HG03139 (cell line): ENCODE results near the gene HGS.

Source experiments
- ATAC-seq: cut with Tn5 transposase; IDR thresholded peaks from one replicate; pipeline ENCODE4 v1.9.1; 2021; ENCODE audit not compliant: unreplicated experiment

HGS gene

DNA sequence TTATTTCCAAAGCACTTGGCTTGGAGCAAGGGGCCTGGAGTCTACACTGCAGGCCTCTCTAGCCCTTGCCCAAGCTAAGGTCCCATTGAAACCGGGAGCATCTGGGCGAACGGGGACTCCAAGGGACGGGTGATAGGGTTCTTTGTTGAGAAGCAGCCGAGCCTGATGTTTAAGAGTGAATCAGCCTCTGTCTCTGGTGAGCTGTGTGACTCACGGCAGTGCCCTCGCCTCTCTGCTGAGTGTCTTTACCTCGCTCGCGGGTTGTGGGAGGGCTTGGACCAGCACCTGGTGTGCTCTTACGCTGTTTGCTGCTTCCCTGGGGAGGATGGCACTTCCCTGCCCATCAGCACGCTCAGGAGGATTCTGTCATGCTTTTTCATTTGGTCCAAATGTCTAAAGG, 1.3 kb downstream of the HGS start:
- no peak for ATAC-seq

- no peak for ATAC-seq
These were observed 2.8 kb downstream of the HGS start for GRCh38 chr17:81686614-81687013.

GRCh38 chr17:81687770-81688541, 4.1 kb downstream of the HGS start:
- no peak for ATAC-seq

DNA sequence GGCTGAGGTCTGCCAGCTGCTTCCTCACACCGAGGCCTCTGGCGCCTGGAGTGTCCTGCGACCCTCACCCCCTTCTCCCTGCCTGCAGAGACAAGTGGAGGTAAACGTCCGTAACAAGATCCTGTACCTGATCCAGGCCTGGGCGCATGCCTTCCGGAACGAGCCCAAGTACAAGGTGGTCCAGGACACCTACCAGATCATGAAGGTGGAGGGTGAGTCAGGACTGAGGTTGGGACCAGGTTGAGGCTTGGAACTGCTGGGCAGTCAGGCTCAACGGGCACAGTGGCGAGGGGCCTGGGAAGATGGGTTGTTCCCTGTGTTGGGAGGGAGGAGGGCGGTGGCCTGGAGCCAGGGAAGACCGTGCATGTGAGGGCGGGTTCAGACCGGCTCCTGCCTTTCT, 4.8 kb downstream of the HGS start:
- no peak for ATAC-seq

- ATAC-seq = no peak
These were observed 6.3 kb downstream of the HGS start for GRCh38 chr17:81690066-81690465.

DNA sequence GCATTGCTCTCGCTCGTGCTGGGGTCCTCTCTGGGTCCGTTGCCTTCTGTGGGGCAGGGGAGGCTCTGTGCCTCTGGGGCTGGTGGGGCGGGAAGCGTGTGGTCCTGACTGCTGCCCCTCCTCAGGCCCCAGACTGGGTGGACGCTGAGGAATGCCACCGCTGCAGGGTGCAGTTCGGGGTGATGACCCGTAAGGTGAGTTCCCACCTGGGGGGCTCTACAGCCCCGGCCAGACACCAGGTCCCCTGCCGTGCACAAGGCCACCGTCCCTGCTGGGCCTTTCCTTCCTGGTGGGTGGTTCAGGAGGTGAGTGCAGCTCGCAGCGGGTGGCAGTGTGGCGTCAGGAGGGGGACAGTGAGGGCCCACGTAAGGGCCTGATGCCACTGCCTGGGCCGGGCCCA, 6.7 kb downstream of the HGS start:
- no peak for ATAC-seq

GRCh38 chr17:81691196-81691595, 7.4 kb downstream of the HGS start:
- ATAC-seq = no peak

DNA sequence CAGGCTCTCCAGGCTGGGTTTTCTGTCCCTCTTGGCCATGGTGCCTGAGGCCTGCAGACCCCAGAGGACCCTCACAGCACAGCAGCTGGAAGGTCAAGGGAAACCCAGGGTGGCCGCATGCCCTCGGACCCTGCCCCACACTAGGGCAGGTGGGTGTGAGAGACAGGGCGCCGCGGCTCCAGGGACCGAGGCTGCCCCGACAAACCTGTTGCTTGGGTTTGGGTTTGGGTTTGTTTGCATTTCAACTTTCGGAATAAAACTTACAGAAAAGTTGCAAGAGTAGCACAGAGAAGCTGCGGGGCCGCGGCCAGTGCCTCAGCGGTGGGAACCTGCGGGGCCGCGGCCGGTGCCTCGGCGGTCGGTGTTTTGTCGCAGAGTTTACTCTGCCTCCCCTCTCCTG, 7.8 kb downstream of the HGS start:
- no peak for ATAC-seq

- ATAC-seq = no peak
These were observed 9.8 kb downstream of the HGS start for GRCh38 chr17:81693509-81694210.

DNA sequence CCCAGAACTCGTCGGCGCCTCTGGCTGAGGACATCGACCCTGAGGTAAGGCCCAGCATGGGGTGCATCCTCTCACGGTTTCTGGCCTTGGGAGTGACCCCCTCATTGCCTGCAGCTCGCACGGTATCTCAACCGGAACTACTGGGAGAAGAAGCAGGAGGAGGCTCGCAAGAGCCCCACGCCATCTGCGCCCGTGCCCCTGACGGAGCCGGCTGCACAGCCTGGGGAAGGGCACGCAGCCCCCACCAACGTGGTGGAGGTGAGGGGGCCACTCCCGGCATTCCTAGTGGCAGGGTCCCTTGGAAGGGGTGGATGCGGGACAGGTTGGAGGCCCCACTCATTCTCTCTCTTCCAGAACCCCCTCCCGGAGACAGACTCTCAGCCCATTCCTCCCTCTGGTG, 11.0 kb downstream of the HGS start:
- no peak for ATAC-seq

DNA sequence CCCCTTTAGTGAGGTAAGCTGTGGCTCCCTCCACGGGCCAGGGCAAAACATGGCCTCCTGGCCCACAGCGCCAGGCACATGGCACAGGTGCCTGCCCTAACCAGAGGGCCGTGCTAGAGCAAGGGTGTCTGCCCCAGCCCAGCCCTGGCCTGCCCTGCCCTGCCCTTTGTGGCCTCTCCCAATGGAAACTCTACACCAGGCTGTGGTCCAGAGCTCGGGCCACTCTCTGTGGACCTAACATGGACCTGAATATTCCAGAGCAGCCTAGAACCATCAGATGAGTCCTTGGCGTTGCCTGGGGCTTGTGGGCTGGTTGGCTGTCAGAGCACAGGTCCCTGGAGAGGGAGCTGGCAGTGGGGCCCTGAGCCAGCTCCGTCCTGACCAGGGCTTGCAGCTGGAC, 11.4 kb downstream of the HGS start:
- ATAC-seq = no peak

DNA sequence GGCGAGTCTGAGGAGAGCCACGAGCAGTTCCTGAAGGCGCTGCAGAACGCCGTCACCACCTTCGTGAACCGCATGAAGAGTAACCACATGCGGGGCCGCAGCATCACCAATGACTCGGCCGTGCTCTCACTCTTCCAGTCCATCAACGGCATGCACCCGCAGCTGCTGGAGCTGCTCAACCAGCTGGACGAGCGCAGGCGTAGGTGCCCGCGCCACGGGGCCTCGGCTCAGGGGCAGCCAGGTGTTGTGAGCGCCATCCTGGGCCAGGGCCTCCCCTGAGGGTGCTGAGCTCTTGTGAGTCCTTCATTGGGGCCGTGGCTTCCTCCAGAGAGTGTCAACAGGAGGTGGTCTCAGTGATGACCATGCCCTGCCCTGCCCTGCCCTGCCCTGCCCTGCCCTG, 12.0 kb downstream of the HGS start:
- no peak for ATAC-seq

DNA sequence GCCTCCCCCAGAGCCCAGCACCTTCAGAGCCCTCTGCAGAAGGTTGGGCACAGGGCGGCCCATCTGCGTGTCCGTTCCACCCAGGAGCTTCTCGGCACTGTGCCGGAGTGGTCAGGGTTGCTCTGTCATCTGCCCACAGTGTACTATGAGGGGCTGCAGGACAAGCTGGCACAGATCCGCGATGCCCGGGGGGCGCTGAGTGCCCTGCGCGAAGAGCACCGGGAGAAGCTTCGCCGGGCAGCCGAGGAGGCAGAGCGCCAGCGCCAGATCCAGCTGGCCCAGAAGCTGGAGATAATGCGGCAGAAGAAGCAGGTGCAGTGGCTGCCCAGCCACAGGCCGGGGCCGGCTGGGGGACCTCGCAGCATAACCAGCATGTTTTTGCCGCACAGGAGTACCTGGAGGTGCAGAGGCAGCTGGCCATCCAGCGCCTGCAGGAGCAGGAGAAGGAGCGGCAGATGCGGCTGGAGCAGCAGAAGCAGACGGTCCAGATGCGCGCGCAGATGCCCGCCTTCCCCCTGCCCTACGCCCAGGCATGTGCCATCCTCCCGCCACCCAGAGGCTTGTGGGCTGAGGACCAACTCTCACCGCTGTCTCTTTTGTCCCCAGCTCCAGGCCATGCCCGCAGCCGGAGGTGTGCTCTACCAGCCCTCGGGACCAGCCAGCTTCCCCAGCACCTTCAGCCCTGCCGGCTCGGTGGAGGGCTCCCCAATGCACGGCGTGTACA, 12.6 kb downstream of the HGS start:
- ATAC-seq = no peak

DNA sequence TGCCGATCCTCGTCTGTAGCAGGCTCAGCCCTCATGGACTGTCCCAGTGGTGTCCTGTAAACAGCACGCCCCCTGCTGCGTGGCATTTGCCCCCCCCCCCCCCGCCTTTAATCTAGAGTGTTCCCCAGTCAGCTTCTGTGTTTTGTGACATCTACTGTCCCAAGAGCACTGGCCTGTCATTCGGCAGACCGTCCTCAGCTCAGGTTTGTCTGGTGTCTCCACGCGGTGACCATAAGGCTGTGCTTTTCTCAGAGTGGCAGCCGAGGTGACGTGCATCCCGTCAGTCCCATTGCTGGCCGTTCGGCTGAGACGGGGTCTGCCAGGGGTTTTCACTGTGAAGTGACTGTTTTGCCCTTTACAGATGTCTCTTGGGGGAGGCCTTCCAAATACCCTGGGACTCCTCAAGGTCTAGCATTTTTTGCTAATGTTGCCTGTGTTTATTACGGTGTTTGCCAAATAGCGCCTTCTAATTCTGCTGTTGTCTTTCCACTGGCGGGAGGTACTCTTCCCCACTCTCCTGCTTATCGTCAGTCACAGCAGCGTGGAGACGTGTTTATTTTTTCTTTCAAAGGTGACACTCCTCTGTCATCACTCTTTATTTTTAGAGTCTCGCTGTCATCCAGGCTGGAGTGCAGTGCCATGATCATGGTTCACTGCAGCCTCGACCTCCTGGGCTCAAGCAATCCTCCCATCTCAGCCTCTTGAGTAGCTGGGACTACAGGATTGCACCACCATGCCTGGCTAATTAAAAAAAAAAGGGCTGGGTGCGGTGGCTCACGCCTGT, 13.6 kb downstream of the HGS start:
- ATAC-seq = no peak

DNA sequence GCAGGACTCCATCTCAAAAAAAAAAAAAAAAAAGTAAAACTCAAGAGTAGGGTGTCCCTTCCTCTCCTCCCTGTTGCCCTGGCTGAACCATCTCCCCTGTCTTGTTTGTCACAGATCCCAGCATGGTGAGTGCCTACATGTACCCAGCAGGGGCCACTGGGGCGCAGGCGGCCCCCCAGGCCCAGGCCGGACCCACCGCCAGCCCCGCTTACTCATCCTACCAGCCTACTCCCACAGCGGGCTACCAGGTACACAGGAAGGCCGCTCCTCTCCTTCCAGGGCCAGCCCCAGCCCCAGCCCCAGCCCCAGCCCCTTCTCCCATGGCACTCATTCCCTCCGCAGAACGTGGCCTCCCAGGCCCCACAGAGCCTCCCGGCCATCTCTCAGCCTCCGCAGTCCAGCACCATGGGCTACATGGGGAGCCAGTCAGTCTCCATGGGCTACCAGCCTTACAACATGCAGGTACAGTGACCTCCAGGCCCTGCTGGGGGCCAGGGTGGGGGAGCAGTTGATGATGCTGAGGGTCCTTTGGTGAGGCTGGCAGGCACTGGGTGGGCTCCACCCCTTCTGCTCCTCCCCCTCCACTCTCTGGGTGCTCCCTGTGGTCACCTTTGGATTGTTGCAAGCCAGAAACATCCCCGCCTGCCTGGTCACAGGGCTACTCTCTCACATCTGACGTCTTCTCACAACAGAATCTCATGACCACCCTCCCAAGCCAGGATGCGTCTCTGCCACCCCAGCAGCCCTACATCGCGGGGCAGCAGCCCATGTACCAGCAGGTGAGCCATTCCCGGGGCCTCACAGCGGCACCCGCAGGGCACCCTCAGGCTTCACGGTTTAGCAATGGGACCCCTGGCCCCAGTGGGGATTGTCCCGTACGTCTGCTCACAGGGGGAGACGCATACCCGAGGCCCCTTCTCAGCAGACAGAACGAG, 16.8 kb downstream of the HGS start:
- no peak for ATAC-seq

- no peak for ATAC-seq
These were observed 17.7 kb downstream of the HGS start for GRCh38 chr17:81701288-81702071.

DNA sequence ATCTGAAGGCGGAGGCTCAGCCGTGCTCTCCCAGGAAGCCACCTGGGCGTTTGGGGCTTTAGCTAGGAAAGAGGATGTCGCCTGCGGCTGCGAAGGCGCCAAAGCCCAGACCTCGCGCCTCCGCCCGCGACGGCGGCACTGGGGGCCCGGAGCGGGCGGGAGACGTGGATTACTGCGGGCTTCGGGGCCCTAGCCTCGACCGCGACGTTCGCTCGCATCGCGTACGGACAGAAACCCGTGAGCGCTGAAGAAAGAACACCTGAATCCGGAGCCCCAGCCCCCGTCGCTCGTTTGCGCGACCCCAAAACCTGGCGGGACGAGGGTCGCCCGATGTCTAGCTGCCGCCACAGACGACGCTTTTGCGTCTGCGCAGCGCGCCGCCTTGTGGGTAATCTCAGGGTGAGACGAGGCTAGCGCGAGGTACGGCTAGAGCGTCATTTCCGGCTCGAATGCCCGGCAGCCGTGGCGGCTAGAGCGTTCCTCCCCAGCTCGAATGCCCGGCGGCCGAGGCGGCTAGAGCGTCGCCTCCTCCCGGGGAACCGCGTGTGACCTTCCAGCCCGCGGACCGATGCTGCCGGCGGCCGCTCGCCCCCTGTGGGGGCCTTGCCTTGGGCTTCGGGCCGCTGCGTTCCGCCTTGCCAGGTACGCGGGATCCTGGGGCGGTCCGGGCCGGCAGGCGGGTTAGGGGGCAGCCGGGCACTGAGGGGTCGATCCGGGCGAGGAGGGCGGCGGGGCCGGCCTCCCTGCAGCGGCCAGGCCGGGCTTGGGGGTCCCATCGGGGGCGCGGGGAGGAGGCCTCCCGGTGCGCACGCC, 19.3 kb downstream of the HGS start, which contains the start of gene MRPL12:
MRPL12 (plus strand) TSS at position 434 of the 813 bp plus-strand sequence; CDS start at position 569, 135 bp downstream.
- ATAC-seq = peak; percentile 79
